ENCODE data around the gene SFT2D2. TPM values are rescaled to one million over a fixed set of nuclear protein-coding genes. Genes with fewer than 3 reads are reported as not detected.

SFT2D2 gene
- total and polyA plus RNA-seq, 2 of the 8 experiments (the other 6 are each of a cell fraction or from before 2014, with no cell fraction given), result 9.0 to 29.0 TPM

DNA sequence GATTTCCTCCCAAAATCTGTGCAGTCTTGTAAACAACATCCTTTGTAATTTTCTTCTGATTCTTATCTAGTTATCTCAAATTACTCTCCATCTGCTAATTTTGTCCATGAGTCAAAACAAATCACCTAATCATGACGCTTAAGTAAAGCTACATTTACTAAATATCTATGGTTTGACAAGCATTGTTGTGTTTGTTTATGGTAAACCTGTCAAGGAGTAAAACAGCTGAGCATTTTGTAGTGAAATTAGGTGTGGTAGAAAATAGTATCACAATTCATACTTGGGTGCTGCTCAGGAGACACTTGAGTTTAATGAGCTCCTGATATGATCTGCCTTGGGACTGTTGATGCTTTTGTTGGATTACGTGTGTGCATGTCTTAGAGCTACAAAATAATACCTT, 35.4 kb upstream of the SFT2D2 start:
- Histone ChIP-seq H3K4me2 (ENCODE audit: insufficient read depth in 1 of 2, low read depth in 2 of 2, low read length in 2 of 2) (no peak overlapping the region), H3K23ac (ENCODE audit: insufficient read length) (no peak overlapping the region), H3K9ac (replicated peaks in 1 of 4; ENCODE audit: extremely low read depth in 1 of 4, low read depth in 3 of 4, low read length in 3 of 4) (no peak overlapping the region), H2BK5ac (ENCODE audit: low read depth, low read length) (no peak overlapping the region), H4K91ac (replicated peaks; ENCODE audit: insufficient read length, low read length) (no peak overlapping the region), H4K5ac (ENCODE audit: insufficient read length, low read depth, low read length) (no peak overlapping the region), H3K23me2 (ENCODE audit: low read depth, low read length) (no peaks in the 10 kb centered on the region), H2AFZ (ENCODE audit: low read length) (no peak overlapping the region), H3K27me3 (replicated peaks in 1 of 4; ENCODE audit: control insufficient read depth in 3 of 4, extremely low read depth in 1 of 4, insufficient read depth in 3 of 4, low read length in 3 of 4) (no peaks in the 10 kb centered on the region), H3K4me1 (replicated peaks in 1 of 4; ENCODE audit: control insufficient read depth in 3 of 4, insufficient read depth in 4 of 4, low read length in 3 of 4) (no peaks in the 10 kb centered on the region), H2BK12ac (ENCODE audit: low read depth, low read length) (no peak overlapping the region), H2BK15ac (ENCODE audit: low read length) (no peak overlapping the region), H3K79me1 (ENCODE audit: low read depth, low read length) (no peaks in the 10 kb centered on the region), H3K4me3 (ENCODE audit: extremely low read depth in 1 of 4, insufficient read depth in 2 of 4, low read depth in 3 of 4, low read length in 4 of 4) (no peak overlapping the region), H3K4ac (replicated peaks; ENCODE audit: insufficient read length, low read depth, low read length) (no peak overlapping the region), H2BK20ac (ENCODE audit: low read length) (no peak overlapping the region), H3K9me3 (ENCODE audit: insufficient read depth in 2 of 2, low read depth in 1 of 2, low read length in 1 of 2) (no peaks in the 10 kb centered on the region), H2BK120ac (replicated peaks; ENCODE audit: low read depth, low read length) (no peak overlapping the region), H3K56ac (replicated peaks; ENCODE audit: insufficient read length, low read depth, low read length) (no peak overlapping the region), H3K18ac (ENCODE audit: extremely low read depth, low read length) (no peak overlapping the region), H4K20me1 (replicated peaks in 1 of 2; ENCODE audit: control insufficient read depth in 1 of 2, insufficient read depth in 2 of 2, low read length in 2 of 2) (no peaks in the 10 kb centered on the region), H3K79me2 (ENCODE audit: control insufficient read depth in 1 of 2, insufficient read depth in 2 of 2, low read length in 2 of 2) (no peaks in the 10 kb centered on the region), H3K27ac (ENCODE audit: low read depth, low read length) (no peak overlapping the region), H2AK5ac (ENCODE audit: low read depth, low read length) (no peak overlapping the region), H3K36me3 (ENCODE audit: control insufficient read depth in 2 of 4, insufficient read depth in 4 of 4, low read length in 3 of 4) (peaks cover 0 to 14% (median 5%) of the 10 kb centered on the region in 4 experiments; a peak in 4 of 8 replicates), H3K14ac (ENCODE audit: insufficient read length) (no peak overlapping the region), H4K8ac (ENCODE audit: extremely low read depth, insufficient read depth, low read length) (no peak overlapping the region)
- WGBS, 2 experiments (ENCODE audit: extremely low coverage in 1 of 2, insufficient coverage in 1 of 2, insufficient read length in 1 of 2, insufficient replicate concordance in 2 of 2, low coverage in 1 of 2, low lambda C conversion rate in 2 of 2, missing lambda C conversion rate in 1 of 2), result 90% methylated on average over 2 of the region's 2 CpGs; no CpG with 5 or more reads in 1 of the 2 experiments
- FAIRE-seq, result no peak
- CTCF ChIA-PET (ENCODE audit: partially characterized antibody), result interaction anchor here (0.5 to 1.7 kb wide), 5 partner anchors 9 to 47 kb away, joined by 3 to 4 read pairs (median 3); no protein-coding TSS in a partner anchor
- POLR2A ChIA-PET (ENCODE audit: partially characterized antibody), result no interaction called here
- DNase-seq (ENCODE audit: low read depth in 1 of 2, low spot score in 2 of 2), result no peak

All from H1 (cell line).